CD8-positive, alpha-beta memory T cell (primary cell): Measurements from ENCODE around the gene GRIN1. TPM values are rescaled to one million over a fixed set of nuclear protein-coding genes. Genes with fewer than 3 reads are reported as not detected.

Source experiments
- CTCF ChIA-PET: fragments of 350-600 bp; sonication (Branson Sonifier 250); formaldehyde crosslinking; loops from one replicate; lab custom pipeline; 2021; ENCODE audit warnings: antibody characterized with exemption; lab: Charles Lee
- POLR2A ChIA-PET: fragments of 350-600 bp; sonication (Branson Sonifier 250); formaldehyde crosslinking; loops from one replicate; lab custom pipeline; 2021; ENCODE audit warnings: antibody characterized with exemption; lab: Charles Lee
- DNase-seq, 5 donors: peaks; one replicate each; pipeline versions ENCODE4 v3.0.0 to v3.0.0-alpha.2; 2020 to 2022; ENCODE audit warnings: mixed read lengths in 1 of 5
- H3K27ac ChIP-seq: one replicate; pipeline ENCODE4 v1.7.0; 2013; ENCODE audit warnings: low read depth, mild to moderate bottlenecking, low read length, moderate library complexity
- H3K27me3 ChIP-seq: 2 replicates; pipeline ENCODE4 v1.7.0; 2013; ENCODE audit warnings: low read length, mild to moderate bottlenecking; ENCODE audit not compliant: insufficient read depth, poor library complexity, severe bottlenecking
- H3K36me3 ChIP-seq: 2 replicates; pipeline ENCODE4 v1.7.0; 2013; ENCODE audit warnings: mild to moderate bottlenecking, low read length, moderate library complexity; ENCODE audit not compliant: insufficient read depth
- H3K4me1 ChIP-seq: 2 replicates; pipeline ENCODE4 v1.7.0; 2013; ENCODE audit warnings: mild to moderate bottlenecking, low read length, moderate library complexity; ENCODE audit not compliant: insufficient read depth
- H3K4me3 ChIP-seq: 2 replicates; pipeline ENCODE4 v1.7.0; 2013; ENCODE audit warnings: mild to moderate bottlenecking, low read length
- H3K9me3 ChIP-seq: 2 replicates; pipeline ENCODE4 v1.7.0; 2013; ENCODE audit warnings: mild to moderate bottlenecking, low read length
- H3K27ac Mint-ChIP-seq, 8 donors: one replicate each; pipeline ENCODE4 v1.8.0; 2020 to 2021; ENCODE audit warnings: mixed read lengths in 8 of 8, mild to moderate bottlenecking in 6 of 8, inconsistent platforms in 3 of 8, moderate library complexity in 3 of 8
- H3K27me3 Mint-ChIP-seq, 2 donors: one replicate each; pipeline ENCODE4 v1.8.0; 2020 to 2021; ENCODE audit warnings: mixed read lengths in 2 of 2, mild to moderate bottlenecking in 1 of 2, moderate library complexity in 1 of 2
- H3K36me3 Mint-ChIP-seq, 3 donors: one replicate each; pipeline ENCODE4 v1.8.0; 2020 to 2021; ENCODE audit warnings: mixed read lengths in 3 of 3, inconsistent platforms in 1 of 3, mild to moderate bottlenecking in 1 of 3
- H3K4me1 Mint-ChIP-seq, 3 donors: one replicate each; pipeline ENCODE4 v1.8.0; 2020 to 2021; ENCODE audit warnings: mixed read lengths in 3 of 3, inconsistent platforms in 1 of 3, mild to moderate bottlenecking in 1 of 3
- H3K4me3 Mint-ChIP-seq, 7 donors: one replicate each; pipeline ENCODE4 v1.8.0; 2020 to 2021; ENCODE audit warnings: mixed read lengths in 7 of 7, mild to moderate bottlenecking in 6 of 7, moderate library complexity in 4 of 7, inconsistent platforms in 2 of 7
- H3K9me3 Mint-ChIP-seq, 5 donors: one replicate each; pipeline ENCODE4 v1.8.0; 2020 to 2022; ENCODE audit warnings: mixed read lengths in 5 of 5, mild to moderate bottlenecking in 3 of 5, moderate library complexity in 2 of 5, inconsistent platforms in 1 of 5
- polyA plus RNA-seq: library from polyadenylated mRNA; unstranded; fragments of 300-500 nt; fragmentation: Illumina TruSeq; gene quantifications from one replicate; pipeline ENCODE4 v1.2.3, GENCODE V29; 2021
- total RNA-seq, 2 experiments: library from RNA; stranded (reverse); gene quantifications; one replicate each; pipeline ENCODE4 v1.2.3, GENCODE V29; 2021

The GRIN1 gene
- total and polyA plus RNA-seq, 3 experiments from 2014 or later = not detected

- Histone ChIP-seq H3K36me3 (no peaks in the 10 kb centered on the region), H3K27ac (no peak overlapping the region), H3K4me1 (no peaks in the 10 kb centered on the region), H3K27me3 (peaks cover 14% of the 10 kb centered on the region), H3K9me3 (no peaks in the 10 kb centered on the region), H3K4me3 (no peak overlapping the region)
- Mint-ChIP-seq H3K4me3 (peak overlapping the region in 1 of 7 donors; percentile 27), H3K27ac (no peak overlapping the region), H3K36me3 (peaks cover 0 to 13% (median 0%) of the 10 kb centered on the region in 3 donors), H3K27me3 (peaks cover 4 to 9% of the 10 kb centered on the region in 2 donors), H3K9me3 (peaks cover 0 to 1% (median 0%) of the 10 kb centered on the region in 5 donors), H3K4me1 (peaks cover 0 to 14% (median 0%) of the 10 kb centered on the region in 3 donors)
- DNase-seq = no peak
- CTCF ChIA-PET = no interaction called here
- POLR2A ChIA-PET = no interaction called here
Observed at GRCh38 chr9:137172901-137173795, 34.2 kb downstream of the GRIN1 start.

GRCh38 chr9:137173796-137174664 is 35.1 kb downstream of the GRIN1 start:
- Histone ChIP-seq H3K9me3 (no peaks in the 10 kb centered on the region), H3K27me3 (peaks cover 14% of the 10 kb centered on the region), H3K4me1 (no peaks in the 10 kb centered on the region), H3K27ac (no peak overlapping the region), H3K4me3 (no peak overlapping the region), H3K36me3 (no peaks in the 10 kb centered on the region)
- H3K4me3 Mint-ChIP-seq = no peak overlapping the region
- POLR2A ChIA-PET = no interaction called here
- peaks cover 0 to 11% (median 0%) of the 10 kb centered on the region in 3 donors for H3K4me1 Mint-ChIP-seq
- H3K36me3 Mint-ChIP-seq = peaks cover 0 to 17% (median 0%) of the 10 kb centered on the region in 3 donors
- H3K27ac Mint-ChIP-seq = no peak overlapping the region
- H3K9me3 Mint-ChIP-seq = no peaks in the 10 kb centered on the region
- peaks cover 3 to 4% of the 10 kb centered on the region in 2 donors for H3K27me3 Mint-ChIP-seq
- DNase-seq = no peak
- CTCF ChIA-PET = interaction anchor here (1.0 to 1.4 kb wide), 3 partner anchors 10 to 28 kb away, joined by 3 read pairs; no protein-coding TSS in a partner anchor

- peaks cover 0 to 24% (median 0%) of the 10 kb centered on the region in 3 donors for H3K36me3 Mint-ChIP-seq
- Histone ChIP-seq H3K27ac (no peak overlapping the region), H3K27me3 (peaks cover 9% of the 10 kb centered on the region), H3K4me1 (no peaks in the 10 kb centered on the region), H3K9me3 (no peaks in the 10 kb centered on the region), H3K36me3 (no peaks in the 10 kb centered on the region), H3K4me3 (no peak overlapping the region)
- DNase-seq = no peak
- no peaks in the 10 kb centered on the region for H3K9me3 Mint-ChIP-seq
- peaks cover 3 to 4% of the 10 kb centered on the region in 2 donors for H3K27me3 Mint-ChIP-seq
- CTCF ChIA-PET = interaction anchor here (1.0 to 1.4 kb wide), 3 partner anchors 11 to 28 kb away, joined by 3 read pairs; no protein-coding TSS in a partner anchor
- no peak overlapping the region for H3K4me3 Mint-ChIP-seq
- POLR2A ChIA-PET = no interaction called here
- no peak overlapping the region for H3K27ac Mint-ChIP-seq
- H3K4me1 Mint-ChIP-seq = peaks cover 0 to 11% (median 0%) of the 10 kb centered on the region in 3 donors
Observed at GRCh38 chr9:137174722-137175293, 35.9 kb downstream of the GRIN1 start.

- peaks cover 0 to 28% (median 0%) of the 10 kb centered on the region in 3 donors for H3K36me3 Mint-ChIP-seq
- POLR2A ChIA-PET = no interaction called here
- no peaks in the 10 kb centered on the region for H3K9me3 Mint-ChIP-seq
- Histone ChIP-seq H3K4me3 (no peak overlapping the region), H3K27ac (no peak overlapping the region), H3K27me3 (peaks cover 3% of the 10 kb centered on the region), H3K9me3 (no peaks in the 10 kb centered on the region), H3K36me3 (no peaks in the 10 kb centered on the region), H3K4me1 (no peaks in the 10 kb centered on the region)
- CTCF ChIA-PET = interaction anchor here (0.8 to 1.4 kb wide), 3 partner anchors 26 to 129 kb away, joined by 3 read pairs; no protein-coding TSS in a partner anchor
- H3K4me3 Mint-ChIP-seq = no peak overlapping the region
- peaks cover 0 to 11% (median 0%) of the 10 kb centered on the region in 3 donors for H3K4me1 Mint-ChIP-seq
- peaks cover 2 to 3% of the 10 kb centered on the region in 2 donors for H3K27me3 Mint-ChIP-seq
- no peak for DNase-seq
- no peak overlapping the region for H3K27ac Mint-ChIP-seq
Observed at GRCh38 chr9:137175345-137175961, 36.5 kb downstream of the GRIN1 start.

- DNase-seq = no peak
Observed at GRCh38 chr9:137176302-137177182, 37.6 kb downstream of the GRIN1 start.

GRCh38 chr9:137178201-137178938 is 39.4 kb downstream of the GRIN1 start:
- H3K36me3 Mint-ChIP-seq = peaks cover 0 to 54% (median 2%) of the 10 kb centered on the region in 3 donors
- Histone ChIP-seq H3K4me1 (no peaks in the 10 kb centered on the region), H3K27me3 (no peaks in the 10 kb centered on the region), H3K36me3 (peaks cover 6% of the 10 kb centered on the region), H3K9me3 (no peaks in the 10 kb centered on the region), H3K4me3 (no peak overlapping the region), H3K27ac (no peak overlapping the region)
- no peaks in the 10 kb centered on the region for H3K9me3 Mint-ChIP-seq
- peaks cover 0 to 8% (median 2%) of the 10 kb centered on the region in 3 donors for H3K4me1 Mint-ChIP-seq
- H3K27me3 Mint-ChIP-seq = no peaks in the 10 kb centered on the region
- CTCF ChIA-PET = interaction anchor here (0.9 to 1.5 kb wide), 2 partner anchors 11 to 49 kb away, joined by 3 read pairs; partner anchors contain the start of gene RNF224
- H3K27ac Mint-ChIP-seq = peak overlapping the region in 1 of 8 donors; percentile 82
- DNase-seq = no peak
- POLR2A ChIA-PET = no interaction called here
- no peak overlapping the region for H3K4me3 Mint-ChIP-seq

More at GRCh38 chr9:137176302-137177182, 37.6 kb downstream of the GRIN1 start:
- Mint-ChIP-seq H3K27ac (peak overlapping the region in 2 of 8 donors; percentile 62 to 79), H3K4me1 (peaks cover 0 to 11% (median 0%) of the 10 kb centered on the region in 3 donors), H3K36me3 (peaks cover 0 to 37% (median 0%) of the 10 kb centered on the region in 3 donors), H3K9me3 (no peaks in the 10 kb centered on the region), H3K4me3 (no peak overlapping the region), H3K27me3 (peaks cover 0 to 3% of the 10 kb centered on the region in 2 donors)
- H3K4me1 ChIP-seq = no peaks in the 10 kb centered on the region
- POLR2A ChIA-PET = interaction anchor here (1.1 kb wide), 2 partner anchors 47 to 49 kb away, joined by 3 to 5 read pairs; no protein-coding TSS in a partner anchor
- no peaks in the 10 kb centered on the region for H3K27me3 ChIP-seq
- CTCF ChIA-PET = interaction anchor here (0.7 to 1.4 kb wide), 7 partner anchors 12 to 757 kb away, joined by 3 to 5 read pairs (median 3); partner anchors contain the start of genes ANAPC2, RNF224 and SSNA1
- no peaks in the 10 kb centered on the region for H3K9me3 ChIP-seq
- no peak overlapping the region for H3K4me3 ChIP-seq
- no peaks in the 10 kb centered on the region for H3K36me3 ChIP-seq
- H3K27ac ChIP-seq = no peak overlapping the region
